GM18951 (cell line): ENCODE measurements around the gene RNU6-9.

ENCODE experiments used
- POLR2A ChIP-seq: IDR thresholded peaks from 4 replicates; pipeline ENCODE4 v1.6.1; 2011; ENCODE audit warnings: mild to moderate bottlenecking; ENCODE audit not compliant: insufficient read length, insufficient read depth; ENCODE audit errors: extremely low read depth
- in situ Hi-C: fragments of 300-500 bp; cut with MboI; formaldehyde crosslinking; loops from one replicate; pipeline ENCODE4 v1.12.0; 2022; ENCODE audit warnings: low sequenced_read_pairs, mixed read lengths, inconsistent platforms; ENCODE audit not compliant: unreplicated experiment

RNU6-9 gene

GRCh38 chr19:867855-868457 lies 25.3 kb upstream of the RNU6-9 start:
- no peak for TF ChIP-seq POLR2A
- in situ Hi-C loops, result loop anchor here (10.0 kb wide), 2 partner anchors 47 to 117 kb away; partner anchors contain the start of genes KISS1R, R3HDM4 and WDR18

GRCh38 chr19:868458-869244 lies 24.6 kb upstream of the RNU6-9 start:
- TF ChIP-seq POLR2A, result no peak
- in situ Hi-C loops, result loop anchor here (10.0 kb wide), 2 partner anchors 46 to 116 kb away; partner anchors contain the start of genes KISS1R, R3HDM4 and WDR18

- no peak for TF ChIP-seq POLR2A
- in situ Hi-C loops, result loop anchor here (10.0 kb wide), 2 partner anchors 45 to 115 kb away; partner anchors contain the start of genes KISS1R, R3HDM4 and WDR18
Measured at GRCh38 chr19:869245-870177, 23.8 kb upstream of the RNU6-9 start.

GRCh38 chr19:870314-870713 lies 23.0 kb upstream of the RNU6-9 start:
- no peak for TF ChIP-seq POLR2A
- in situ Hi-C loops, result no loop called here

GRCh38 chr19:870963-871401 lies 22.3 kb upstream of the RNU6-9 start:
- no peak for TF ChIP-seq POLR2A
- in situ Hi-C loops, result no loop called here

- in situ Hi-C loops, result no loop called here
- no peak for TF ChIP-seq POLR2A
Measured at GRCh38 chr19:871446-872265, 21.6 kb upstream of the RNU6-9 start.

GRCh38 chr19:872266-872951 lies 20.9 kb upstream of the RNU6-9 start:
- in situ Hi-C loops, result no loop called here
- TF ChIP-seq POLR2A, result no peak

GRCh38 chr19:873084-873483 lies 20.2 kb upstream of the RNU6-9 start:
- in situ Hi-C loops, result no loop called here
- TF ChIP-seq POLR2A, result no peak

GRCh38 chr19:873561-874041 lies 19.7 kb upstream of the RNU6-9 start:
- in situ Hi-C loops, result no loop called here
- TF ChIP-seq POLR2A, result no peak

GRCh38 chr19:875265-875879 lies 17.9 kb upstream of the RNU6-9 start:
- TF ChIP-seq POLR2A, result no peak
- in situ Hi-C loops, result no loop called here

GRCh38 chr19:876089-876488 lies 17.2 kb upstream of the RNU6-9 start:
- no peak for TF ChIP-seq POLR2A

More at GRCh38 chr19:876089-876488, 17.2 kb upstream of the RNU6-9 start:
- in situ Hi-C loops, result no loop called here
